ENCODE data around the gene MRPL55. TPM values are rescaled to one million over a fixed set of nuclear protein-coding genes. Genes with fewer than 3 reads are reported as not detected.
A peak's percentile ranks its signal among the peaks of the same experiment; 100 is the strongest.

MRPL55 gene
- total RNA-seq, 1 donor, result 51.4 TPM

DNA sequence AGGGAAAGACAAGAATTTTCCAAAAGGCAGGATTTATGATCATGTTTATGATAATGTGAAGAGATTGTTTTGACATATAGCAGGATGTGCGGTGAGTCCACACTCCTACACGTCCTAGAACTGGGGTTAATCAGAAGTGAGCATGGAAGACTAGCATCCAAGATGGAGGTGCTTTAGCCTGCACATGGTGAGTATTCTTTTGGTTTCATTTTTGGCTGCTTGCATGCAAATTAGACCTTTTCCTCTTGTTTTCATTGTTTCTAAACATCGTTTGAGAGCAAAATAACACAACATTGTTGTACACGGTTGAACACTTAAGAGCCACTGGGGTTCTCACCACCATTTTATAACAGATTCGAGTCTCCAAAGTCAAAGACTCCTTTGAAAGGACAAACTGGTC is 16.1 kb upstream of the MRPL55 start:
- no peaks in the 10 kb centered on the region for H3K36me3 ChIP-seq (ENCODE audit: insufficient read depth, low read length)
- no peak overlapping the region for H3K27ac ChIP-seq (ENCODE audit: low read depth, low read length)
- no peaks in the 10 kb centered on the region for H4K20me1 ChIP-seq (ENCODE audit: insufficient read depth, low read length)
- peaks cover 15% of the 10 kb centered on the region for H3K27me3 ChIP-seq (ENCODE audit: insufficient read depth, low read length)
- DNase-seq (ENCODE audit: insufficient read length, low spot score, missing footprints), result no peak
- TF ChIP-seq, protein P1, sequence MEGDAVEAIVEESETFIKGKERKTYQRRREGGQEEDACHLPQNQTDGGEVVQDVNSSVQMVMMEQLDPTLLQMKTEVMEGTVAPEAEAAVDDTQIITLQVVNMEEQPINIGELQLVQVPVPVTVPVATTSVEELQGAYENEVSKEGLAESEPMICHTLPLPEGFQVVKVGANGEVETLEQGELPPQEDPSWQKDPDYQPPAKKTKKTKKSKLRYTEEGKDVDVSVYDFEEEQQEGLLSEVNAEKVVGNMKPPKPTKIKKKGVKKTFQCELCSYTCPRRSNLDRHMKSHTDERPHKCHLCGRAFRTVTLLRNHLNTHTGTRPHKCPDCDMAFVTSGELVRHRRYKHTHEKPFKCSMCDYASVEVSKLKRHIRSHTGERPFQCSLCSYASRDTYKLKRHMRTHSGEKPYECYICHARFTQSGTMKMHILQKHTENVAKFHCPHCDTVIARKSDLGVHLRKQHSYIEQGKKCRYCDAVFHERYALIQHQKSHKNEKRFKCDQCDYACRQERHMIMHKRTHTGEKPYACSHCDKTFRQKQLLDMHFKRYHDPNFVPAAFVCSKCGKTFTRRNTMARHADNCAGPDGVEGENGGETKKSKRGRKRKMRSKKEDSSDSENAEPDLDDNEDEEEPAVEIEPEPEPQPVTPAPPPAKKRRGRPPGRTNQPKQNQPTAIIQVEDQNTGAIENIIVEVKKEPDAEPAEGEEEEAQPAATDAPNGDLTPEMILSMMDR (IDR thresholded peaks at IDR 0.05; ENCODE audit: extremely low read depth, low read depth, low read length), result no peak
- H3K4me3 ChIP-seq (ENCODE audit: insufficient read depth, low read length), result no peak overlapping the region
- H3K9me3 ChIP-seq (ENCODE audit: low read depth, low read length), result no peaks in the 10 kb centered on the region
- H3K4me1 ChIP-seq (ENCODE audit: insufficient read depth, low read length), result peaks cover 2% of the 10 kb centered on the region
- H3K4me2 ChIP-seq (ENCODE audit: insufficient read depth, low read length), result no peak overlapping the region
- H3K79me2 ChIP-seq (ENCODE audit: insufficient read depth, low read length), result no peaks in the 10 kb centered on the region
- no peak overlapping the region for H2AFZ ChIP-seq (ENCODE audit: low read length)

DNA sequence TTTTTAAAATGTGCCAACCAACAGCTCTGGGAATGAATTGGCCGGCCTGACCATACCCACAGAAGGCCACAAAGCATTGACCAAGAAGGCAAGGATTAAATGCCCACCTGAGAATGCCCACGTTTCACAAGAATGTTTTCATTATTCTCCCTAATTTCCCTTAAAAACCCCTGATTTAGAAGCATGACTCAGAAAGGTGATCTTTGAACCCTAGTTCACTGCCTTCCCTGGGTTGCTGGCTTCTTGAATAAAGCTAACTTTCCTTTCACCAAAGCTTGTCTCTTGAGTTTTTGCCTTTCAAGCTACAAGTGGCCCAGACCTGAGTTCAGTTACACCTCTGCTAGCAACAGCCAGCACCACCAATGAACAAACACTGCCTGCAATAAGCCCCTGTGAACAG is 14.4 kb upstream of the MRPL55 start:
- Histone ChIP-seq H2AFZ (ENCODE audit: low read length) (no peak overlapping the region), H3K4me2 (ENCODE audit: insufficient read depth, low read length) (no peak overlapping the region), H3K27ac (ENCODE audit: low read depth, low read length) (no peak overlapping the region), H3K9me3 (ENCODE audit: low read depth, low read length) (no peaks in the 10 kb centered on the region), H3K4me1 (ENCODE audit: insufficient read depth, low read length) (peaks cover 5% of the 10 kb centered on the region), H3K36me3 (ENCODE audit: insufficient read depth, low read length) (no peaks in the 10 kb centered on the region), H4K20me1 (ENCODE audit: insufficient read depth, low read length) (no peaks in the 10 kb centered on the region), H3K27me3 (ENCODE audit: insufficient read depth, low read length) (peaks cover 15% of the 10 kb centered on the region), H3K79me2 (ENCODE audit: insufficient read depth, low read length) (no peaks in the 10 kb centered on the region), H3K4me3 (ENCODE audit: insufficient read depth, low read length) (no peak overlapping the region)
- TF ChIP-seq, protein P1 (IDR thresholded peaks at IDR 0.05; ENCODE audit: extremely low read depth, low read depth, low read length), result no peak
- DNase-seq (ENCODE audit: insufficient read length, low spot score, missing footprints), result no peak

DNA sequence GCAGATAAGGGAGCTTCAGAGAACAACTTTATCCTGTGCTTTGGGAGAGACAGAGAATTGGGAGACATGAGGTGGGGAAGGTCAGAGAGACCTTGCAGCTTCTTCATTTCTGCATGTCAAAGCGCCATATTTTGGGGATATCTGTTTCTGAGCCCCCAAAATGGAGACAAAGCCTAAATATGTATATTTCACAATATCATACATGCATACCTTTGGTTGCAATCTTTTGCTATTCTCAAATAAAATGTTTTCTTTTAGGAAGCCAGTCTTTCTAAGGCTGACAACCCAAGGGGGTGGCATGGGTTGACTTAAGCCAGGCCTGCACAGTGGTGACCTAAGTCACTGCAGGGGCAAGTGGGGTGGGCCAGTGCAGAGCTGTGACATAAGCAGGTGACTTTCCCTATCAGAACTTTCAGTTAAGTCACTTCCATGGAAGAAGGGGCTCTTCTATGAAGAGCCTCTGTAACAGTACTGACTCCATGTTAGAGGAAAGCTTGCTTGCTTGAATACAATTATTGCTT is 13.9 kb upstream of the MRPL55 start:
- H3K27me3 ChIP-seq (ENCODE audit: insufficient read depth, low read length), result peaks cover 15% of the 10 kb centered on the region
- H3K4me1 ChIP-seq (ENCODE audit: insufficient read depth, low read length), result peaks cover 5% of the 10 kb centered on the region
- no peak overlapping the region for H2AFZ ChIP-seq (ENCODE audit: low read length)
- H3K4me3 ChIP-seq (ENCODE audit: insufficient read depth, low read length), result no peak overlapping the region
- no peaks in the 10 kb centered on the region for H3K79me2 ChIP-seq (ENCODE audit: insufficient read depth, low read length)
- TF ChIP-seq, protein P1 (IDR thresholded peaks at IDR 0.05; ENCODE audit: extremely low read depth, low read depth, low read length), result no peak
- H3K27ac ChIP-seq (ENCODE audit: low read depth, low read length), result no peak overlapping the region
- H3K9me3 ChIP-seq (ENCODE audit: low read depth, low read length), result no peaks in the 10 kb centered on the region
- no peaks in the 10 kb centered on the region for H3K36me3 ChIP-seq (ENCODE audit: insufficient read depth, low read length)
- no peaks in the 10 kb centered on the region for H4K20me1 ChIP-seq (ENCODE audit: insufficient read depth, low read length)
- DNase-seq (ENCODE audit: insufficient read length, low spot score, missing footprints), result no peak
- H3K4me2 ChIP-seq (ENCODE audit: insufficient read depth, low read length), result no peak overlapping the region

GRCh38 chr1:228120857-228121489 is 11.9 kb upstream of the MRPL55 start:
- Histone ChIP-seq H3K4me2 (ENCODE audit: insufficient read depth, low read length) (no peak overlapping the region), H3K79me2 (ENCODE audit: insufficient read depth, low read length) (no peaks in the 10 kb centered on the region), H3K9me3 (ENCODE audit: low read depth, low read length) (no peaks in the 10 kb centered on the region), H3K27ac (ENCODE audit: low read depth, low read length) (no peak overlapping the region), H3K27me3 (ENCODE audit: insufficient read depth, low read length) (peaks cover 13% of the 10 kb centered on the region), H3K36me3 (ENCODE audit: insufficient read depth, low read length) (no peaks in the 10 kb centered on the region), H3K4me1 (ENCODE audit: insufficient read depth, low read length) (peaks cover 5% of the 10 kb centered on the region), H3K4me3 (ENCODE audit: insufficient read depth, low read length) (no peak overlapping the region), H2AFZ (ENCODE audit: low read length) (no peak overlapping the region), H4K20me1 (ENCODE audit: insufficient read depth, low read length) (no peaks in the 10 kb centered on the region)
- TF ChIP-seq, protein P1 (IDR thresholded peaks at IDR 0.05; ENCODE audit: extremely low read depth, low read depth, low read length), result no peak
- peak; percentile 30 for DNase-seq (ENCODE audit: insufficient read length, low spot score, missing footprints)

All from osteoblast (primary cell).